Measurements from ENCODE around the gene SNX5. TPM values are rescaled to one million over a fixed set of nuclear protein-coding genes. Genes with fewer than 3 reads are reported as not detected.

Gene SNX5
- total and polyA plus RNA-seq, 2 of the 13 experiments (the other 11 are each of a cell fraction or from before 2014, with no cell fraction given): 664 to 1,040 TPM

DNA sequence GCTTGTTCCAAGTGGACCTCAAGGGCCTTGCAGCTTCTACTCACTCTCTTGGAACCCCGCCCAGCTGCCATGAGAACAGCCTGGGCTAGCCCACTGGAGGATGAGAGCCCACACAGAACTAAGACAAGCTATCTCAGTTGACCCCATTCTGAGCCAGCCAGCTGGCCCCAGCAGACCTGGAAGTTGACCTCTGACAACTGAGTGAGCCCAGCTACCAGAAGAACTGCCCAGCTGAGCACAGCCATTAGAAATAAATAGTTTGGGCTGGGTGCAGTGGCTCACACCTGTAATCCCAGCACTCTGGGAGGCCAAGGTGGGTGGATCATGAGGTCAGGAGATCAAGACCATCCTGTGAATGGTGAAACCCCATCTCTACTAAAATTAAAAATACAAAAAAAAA is 37.1 kb downstream of the SNX5 start:
- in situ Hi-C loops (cut with HindIII; ENCODE audit: extremely low pct_ligation_motif_present, low pct_unique_long_range_greater_than_20kb) (loop anchor here (10.0 kb wide), 1 partner anchor 397 kb away; the partner anchor contains the start of gene BFSP1), intact Hi-C loops (cut with micrococcal nuclease; ENCODE audit: unreplicated experiment) (no loop called here)
- DNase-seq (ENCODE audit: low spot score) (no peak), FAIRE-seq (no peak), ATAC-seq (no peak)
- H3K9me3 ChIP-seq (ENCODE audit: low read length): peaks cover 9% of the 10 kb centered on the region; the same call in 1 of the 2 replicates
- H3K4me1 ChIP-seq (ENCODE audit: insufficient read depth, low read length): peaks cover 42% of the 10 kb centered on the region
- BruUV-seq (replicated peaks): no TSS peak
- 40% methylated on average over 1 of the region's 1 CpG for WGBS (ENCODE audit: low lambda C conversion rate)
- H3K36me3 ChIP-seq (replicated peaks in 1 of 2; ENCODE audit: control insufficient read depth in 1 of 2, insufficient read depth in 2 of 2, low read length in 2 of 2): no peaks in the 10 kb centered on the region
- no peaks in the 10 kb centered on the region for H3K79me2 ChIP-seq (ENCODE audit: insufficient read depth, low read length)
- no peak overlapping the region for H3K4me2 ChIP-seq (ENCODE audit: low read depth, low read length)
- TF ChIP-seq NFIB (CRISPR knock-in tag; IDR thresholded peaks at IDR 0.05; ENCODE audit: borderline replicate concordance) (no peak), ZNF569 (CRISPR knock-in tag; IDR thresholded peaks at IDR 0.05; ENCODE audit: borderline replicate concordance) (no peak), CBFB (CRISPR knock-in tag; IDR thresholded peaks at IDR 0.05) (no peak), ZNF24 (IDR thresholded peaks at IDR 0.05) (no peak), NONO (IDR thresholded peaks at IDR 0.05) (no peak), NONO (CRISPR knock-in tag; conservative IDR thresholded peaks at IDR 0.05) (no peak), SETDB1 (CRISPR knock-in tag; IDR thresholded peaks at IDR 0.05; ENCODE audit: borderline replicate concordance) (0 out of 2 replicates have a peak, but pooled peaks have one; percentile 44), ZNF331 (CRISPR knock-in tag; IDR thresholded peaks at IDR 0.05) (peak; percentile 100), NR2F6 (IDR thresholded peaks at IDR 0.05) (0 out of 2 replicates have a peak, but pooled peaks have one; percentile 32), NR2F6 (CRISPR knock-in tag; IDR thresholded peaks at IDR 0.05) (no peak), SP2 (CRISPR knock-in tag; IDR thresholded peaks at IDR 0.05) (no peak)
- TF ChIP-seq, protein P1, sequence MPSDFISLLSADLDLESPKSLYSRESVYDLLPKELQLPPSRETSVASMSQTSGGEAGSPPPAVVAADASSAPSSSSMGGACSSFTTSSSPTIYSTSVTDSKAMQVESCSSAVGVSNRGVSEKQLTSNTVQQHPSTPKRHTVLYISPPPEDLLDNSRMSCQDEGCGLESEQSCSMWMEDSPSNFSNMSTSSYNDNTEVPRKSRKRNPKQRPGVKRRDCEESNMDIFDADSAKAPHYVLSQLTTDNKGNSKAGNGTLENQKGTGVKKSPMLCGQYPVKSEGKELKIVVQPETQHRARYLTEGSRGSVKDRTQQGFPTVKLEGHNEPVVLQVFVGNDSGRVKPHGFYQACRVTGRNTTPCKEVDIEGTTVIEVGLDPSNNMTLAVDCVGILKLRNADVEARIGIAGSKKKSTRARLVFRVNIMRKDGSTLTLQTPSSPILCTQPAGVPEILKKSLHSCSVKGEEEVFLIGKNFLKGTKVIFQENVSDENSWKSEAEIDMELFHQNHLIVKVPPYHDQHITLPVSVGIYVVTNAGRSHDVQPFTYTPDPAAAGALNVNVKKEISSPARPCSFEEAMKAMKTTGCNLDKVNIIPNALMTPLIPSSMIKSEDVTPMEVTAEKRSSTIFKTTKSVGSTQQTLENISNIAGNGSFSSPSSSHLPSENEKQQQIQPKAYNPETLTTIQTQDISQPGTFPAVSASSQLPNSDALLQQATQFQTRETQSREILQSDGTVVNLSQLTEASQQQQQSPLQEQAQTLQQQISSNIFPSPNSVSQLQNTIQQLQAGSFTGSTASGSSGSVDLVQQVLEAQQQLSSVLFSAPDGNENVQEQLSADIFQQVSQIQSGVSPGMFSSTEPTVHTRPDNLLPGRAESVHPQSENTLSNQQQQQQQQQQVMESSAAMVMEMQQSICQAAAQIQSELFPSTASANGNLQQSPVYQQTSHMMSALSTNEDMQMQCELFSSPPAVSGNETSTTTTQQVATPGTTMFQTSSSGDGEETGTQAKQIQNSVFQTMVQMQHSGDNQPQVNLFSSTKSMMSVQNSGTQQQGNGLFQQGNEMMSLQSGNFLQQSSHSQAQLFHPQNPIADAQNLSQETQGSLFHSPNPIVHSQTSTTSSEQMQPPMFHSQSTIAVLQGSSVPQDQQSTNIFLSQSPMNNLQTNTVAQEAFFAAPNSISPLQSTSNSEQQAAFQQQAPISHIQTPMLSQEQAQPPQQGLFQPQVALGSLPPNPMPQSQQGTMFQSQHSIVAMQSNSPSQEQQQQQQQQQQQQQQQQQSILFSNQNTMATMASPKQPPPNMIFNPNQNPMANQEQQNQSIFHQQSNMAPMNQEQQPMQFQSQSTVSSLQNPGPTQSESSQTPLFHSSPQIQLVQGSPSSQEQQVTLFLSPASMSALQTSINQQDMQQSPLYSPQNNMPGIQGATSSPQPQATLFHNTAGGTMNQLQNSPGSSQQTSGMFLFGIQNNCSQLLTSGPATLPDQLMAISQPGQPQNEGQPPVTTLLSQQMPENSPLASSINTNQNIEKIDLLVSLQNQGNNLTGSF (CRISPR knock-in tag; IDR thresholded peaks at IDR 0.05): no peak
- no peaks in the 10 kb centered on the region for H4K20me1 ChIP-seq (ENCODE audit: insufficient read depth, low read length)
- peaks cover 9 to 45% of the 10 kb centered on the region in 2 experiments; a peak in 4 of 5 replicates for H3K27me3 ChIP-seq (ENCODE audit: control insufficient read depth in 1 of 2, insufficient read depth in 2 of 2, low read length in 2 of 2)
- H3K9ac ChIP-seq (ENCODE audit: insufficient read depth, low read depth, low read length): no peak overlapping the region
- POLR2A ChIA-PET: no interaction called here
- no peak overlapping the region for H3K4me3 ChIP-seq (replicated peaks in 1 of 3; ENCODE audit: insufficient read depth in 1 of 3, low read depth in 2 of 3, low read length in 3 of 3)
- no peak overlapping the region for H3K27ac ChIP-seq (ENCODE audit: extremely low read length, insufficient read depth, low read length)
- no peak overlapping the region for H2AFZ ChIP-seq (ENCODE audit: low read length)
- CTCF ChIA-PET (ENCODE audit: low intra/inter-chr PET ratio, low total read pairs): no interaction called here
